Germinal center (tissue), 1 donor: Measurements from ENCODE around the gene KRT76.

ENCODE experiments used
- DNase-seq: peaks from one replicate; pipeline ENCODE4 v3.0.0; 2012; ENCODE audit warnings: mixed read lengths, low spot score

Gene KRT76

DNA sequence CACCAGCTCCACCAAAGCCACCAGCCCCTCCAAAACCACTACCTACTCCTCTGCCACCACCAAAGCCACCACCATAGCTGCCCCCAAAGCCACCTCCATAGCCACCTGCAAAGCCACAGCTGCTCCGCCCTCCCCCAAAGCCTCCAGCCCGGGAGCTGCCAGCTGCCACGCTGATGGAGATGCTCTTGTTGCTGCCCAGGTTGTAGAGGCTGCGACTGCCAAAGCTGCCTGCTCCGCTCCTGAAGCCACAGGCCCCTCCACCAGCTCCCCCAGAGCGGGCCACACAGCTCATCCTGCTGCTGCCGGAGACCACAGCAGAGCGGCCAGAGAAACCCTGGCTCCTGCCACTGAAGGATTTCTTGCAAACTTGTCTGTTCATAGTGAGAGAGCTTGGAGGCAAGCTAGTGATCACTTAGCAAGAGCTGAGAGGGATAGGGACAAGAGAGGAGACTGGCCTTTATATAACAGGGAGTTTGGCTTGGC lies at the start of gene KRT76:
KRT76 (minus strand) TSS at position 433 of the 483 bp plus-strand sequence; CDS start at position 379, 54 bp downstream.
- DNase-seq: no peak

DNA sequence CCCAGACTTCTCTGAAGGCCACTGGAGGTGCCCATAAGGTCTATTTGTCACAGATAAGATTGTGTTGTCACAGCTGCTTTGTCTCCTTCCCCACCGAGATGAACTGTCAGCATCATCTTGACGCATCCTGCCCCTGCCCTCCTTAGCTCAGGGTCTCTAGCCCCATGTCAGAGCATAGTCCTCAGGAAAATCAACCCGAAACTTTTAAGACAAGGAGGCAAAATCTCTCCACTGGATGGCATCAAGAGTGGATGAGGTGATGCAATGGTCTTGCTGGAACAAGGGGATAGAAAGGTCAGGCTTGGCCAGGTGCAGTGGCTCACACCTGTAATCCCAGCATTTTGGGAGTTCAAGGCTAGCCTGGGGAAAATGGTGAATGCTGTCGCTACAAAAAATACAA lies 48.8 kb upstream of the KRT76 start:
- DNase-seq: no peak

DNA sequence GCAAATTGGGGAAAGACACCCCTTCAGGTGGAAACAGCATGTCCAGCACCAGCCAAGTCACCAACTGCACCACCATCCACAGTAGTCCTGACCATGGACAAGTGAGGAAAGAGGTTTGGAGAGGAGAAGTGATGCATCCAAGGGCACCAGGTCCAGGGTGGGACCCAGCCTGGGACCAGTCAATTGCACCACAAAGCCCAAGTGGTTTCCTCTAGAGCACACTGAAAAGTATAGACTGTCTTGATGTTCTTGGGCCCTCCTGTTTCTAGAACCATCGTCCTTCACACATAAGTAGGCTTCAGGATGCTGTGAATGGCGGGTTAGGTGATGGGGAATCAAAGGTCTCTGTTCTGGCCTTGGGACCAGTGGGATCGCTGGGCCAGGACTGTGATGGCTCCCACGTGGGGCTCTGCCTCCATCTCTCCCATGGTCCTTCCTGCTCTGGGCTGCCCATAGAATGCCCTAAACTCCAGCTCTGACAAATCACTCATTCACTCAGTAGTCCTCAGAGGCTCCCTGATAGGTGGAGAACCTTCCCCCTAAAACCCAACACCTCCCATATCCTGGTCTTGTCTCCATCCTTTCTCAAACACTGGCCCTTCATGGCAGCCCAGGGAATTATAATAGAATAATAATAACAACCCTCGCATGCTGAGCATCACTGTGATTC lies 47.7 kb upstream of the KRT76 start:
- no peak for DNase-seq

DNA sequence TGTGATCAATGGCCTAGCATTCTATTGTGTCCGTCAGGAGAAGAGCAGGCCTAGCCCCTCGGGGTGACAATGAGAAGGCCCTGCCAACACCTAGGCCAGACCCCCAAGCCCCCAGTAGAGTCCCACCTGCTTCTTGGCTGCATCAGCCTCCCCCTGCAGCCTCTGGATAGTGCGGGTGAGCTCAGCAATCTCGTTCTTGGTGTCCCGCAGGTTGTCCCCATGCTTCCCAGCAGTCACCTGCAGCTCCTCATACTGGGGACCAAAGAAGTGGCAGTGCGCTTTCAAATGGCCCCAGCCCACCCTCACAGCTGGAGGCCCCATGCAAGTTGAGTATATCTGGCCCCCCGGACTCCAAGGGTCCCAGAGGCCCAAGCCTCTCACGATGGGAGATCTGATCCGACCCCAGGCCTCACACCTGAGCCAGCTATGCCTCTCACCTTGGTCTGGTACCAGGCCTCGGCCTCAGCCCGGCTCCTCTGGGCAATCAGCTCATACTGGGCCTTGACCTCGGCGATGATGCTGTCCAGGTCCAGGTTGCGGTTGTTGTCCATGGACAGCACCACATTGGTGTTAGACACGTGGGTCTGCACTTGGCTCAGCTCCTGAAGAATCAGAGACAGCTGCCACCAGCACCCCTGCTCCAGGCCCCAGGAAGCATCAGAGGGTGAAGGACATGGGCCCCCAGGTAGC lies 46.8 kb upstream of the KRT76 start:
- no peak for DNase-seq

DNA sequence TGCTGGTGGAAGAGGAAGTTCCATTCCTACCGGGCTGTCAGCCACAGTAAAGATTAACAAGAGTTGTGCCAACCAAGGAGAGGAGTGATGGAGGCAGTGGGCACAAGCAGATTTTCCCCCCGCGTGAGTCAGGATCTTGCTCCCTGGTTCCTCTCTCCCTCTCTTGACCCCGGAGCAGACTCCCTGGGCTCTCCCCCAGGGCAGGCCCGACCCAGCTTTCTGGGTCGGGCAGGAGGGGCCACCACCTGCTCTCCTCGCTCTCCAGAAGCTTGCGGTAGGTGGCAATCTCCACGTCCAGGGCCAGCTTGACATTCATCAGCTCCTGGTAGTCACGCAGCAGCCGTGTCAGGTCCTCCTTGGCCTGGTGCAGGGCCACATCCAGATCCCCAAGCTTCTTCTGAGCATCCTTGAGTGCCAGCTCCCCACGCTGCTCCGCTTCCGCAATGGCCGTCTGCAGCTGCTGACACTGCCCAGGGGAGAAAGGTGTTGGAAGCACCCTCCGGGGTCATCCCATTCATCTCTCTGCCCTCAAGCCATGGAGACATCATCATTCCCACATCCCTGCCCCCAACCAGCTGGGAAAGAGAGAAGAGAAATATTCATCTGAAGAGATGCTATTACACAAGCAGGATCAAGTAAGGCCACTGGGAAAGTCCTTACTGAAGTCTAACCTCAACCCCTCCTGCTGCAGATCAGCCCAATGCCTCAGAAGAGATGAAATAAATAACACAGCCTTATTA lies 45.8 kb upstream of the KRT76 start:
- DNase-seq: no peak

DNA sequence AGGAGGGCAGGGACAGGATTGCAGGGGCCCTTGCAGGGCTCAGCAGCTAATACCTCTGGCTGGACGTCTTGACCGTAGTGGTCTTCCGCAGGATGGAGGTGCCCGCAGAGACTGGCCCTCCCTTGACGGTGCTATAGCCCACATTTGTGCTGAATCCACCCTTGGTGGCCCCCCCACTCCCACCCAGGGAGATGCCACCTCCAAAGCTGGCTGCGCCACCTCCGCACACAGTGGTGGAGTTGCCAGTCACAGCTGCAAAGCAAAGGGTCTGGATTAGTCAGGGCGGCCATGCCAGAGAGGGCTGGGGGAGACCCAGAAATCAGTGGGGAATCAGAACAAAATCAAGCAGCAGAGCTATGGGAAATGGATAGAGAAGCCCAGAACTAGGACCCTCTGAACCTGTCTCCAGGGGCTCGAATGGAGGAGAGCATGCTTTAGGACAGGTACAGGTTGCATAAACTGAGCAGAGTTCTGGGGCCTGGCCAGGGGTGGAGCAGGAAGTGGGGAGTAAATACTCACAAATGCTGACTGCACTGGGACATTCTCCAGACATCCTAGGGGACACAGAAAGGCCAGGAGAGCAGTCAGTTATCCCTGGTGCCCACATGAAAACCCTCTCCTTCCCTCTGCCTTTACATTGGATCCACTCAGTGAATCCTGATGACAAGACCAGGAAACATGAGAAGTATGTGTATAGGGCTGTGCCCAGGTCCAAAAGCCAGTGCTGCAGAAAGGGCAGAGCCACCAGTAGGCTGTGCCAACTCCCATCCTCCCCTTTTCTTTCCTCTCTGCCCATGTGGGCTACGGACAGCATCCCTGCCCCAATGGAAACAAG lies 44.9 kb upstream of the KRT76 start:
- no peak for DNase-seq

DNA sequence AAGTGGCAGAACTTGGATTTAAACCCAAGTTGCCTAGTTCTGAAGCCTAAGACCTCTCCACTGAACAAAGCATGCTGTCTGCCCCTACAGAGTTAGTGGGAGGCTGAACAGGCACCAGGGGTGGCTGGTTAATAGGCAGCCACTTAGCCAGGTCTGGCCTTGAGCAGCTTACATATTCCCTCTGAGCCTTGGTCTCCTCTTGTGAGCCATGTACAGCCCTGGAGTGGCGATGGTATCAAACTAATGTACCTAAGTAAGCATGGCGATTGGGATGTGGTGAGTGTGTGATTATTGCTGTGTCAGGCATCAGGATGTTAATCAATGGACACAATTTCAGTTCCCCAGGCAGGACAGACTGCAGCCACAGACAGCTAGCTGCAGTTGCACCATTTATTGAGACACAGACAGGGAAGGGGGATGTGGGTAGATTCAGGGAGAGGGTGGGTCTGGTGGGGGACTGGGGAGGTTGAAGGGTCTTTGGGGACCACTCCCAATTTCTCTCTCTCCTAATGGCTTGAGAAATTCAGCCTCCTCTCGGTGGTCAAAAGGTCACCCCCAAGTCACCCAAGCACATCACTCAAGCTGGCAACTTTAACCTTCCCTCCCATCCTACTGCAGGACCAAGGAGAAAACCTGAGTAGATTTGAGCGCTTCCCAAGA lies 44.1 kb upstream of the KRT76 start:
- no peak for DNase-seq

DNA sequence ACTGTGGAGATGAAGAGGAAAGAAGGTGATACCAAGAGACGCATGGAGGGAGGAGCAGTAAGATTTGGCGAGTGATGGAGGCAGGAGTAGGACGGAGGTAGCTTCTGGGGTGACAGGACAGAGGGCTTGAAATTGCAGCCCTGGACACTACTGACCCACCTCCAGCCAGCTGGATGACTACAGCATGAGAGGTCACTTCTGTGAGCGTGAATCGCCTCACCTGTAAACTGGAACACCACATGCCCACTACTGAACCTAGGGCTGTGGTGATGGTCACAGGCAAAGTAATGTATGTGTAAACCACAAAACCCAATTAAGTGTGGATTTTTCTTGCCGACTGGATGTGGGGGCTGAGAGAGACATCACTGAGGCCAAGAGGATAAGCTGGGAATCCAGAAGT lies 43.4 kb upstream of the KRT76 start:
- no peak for DNase-seq

DNA sequence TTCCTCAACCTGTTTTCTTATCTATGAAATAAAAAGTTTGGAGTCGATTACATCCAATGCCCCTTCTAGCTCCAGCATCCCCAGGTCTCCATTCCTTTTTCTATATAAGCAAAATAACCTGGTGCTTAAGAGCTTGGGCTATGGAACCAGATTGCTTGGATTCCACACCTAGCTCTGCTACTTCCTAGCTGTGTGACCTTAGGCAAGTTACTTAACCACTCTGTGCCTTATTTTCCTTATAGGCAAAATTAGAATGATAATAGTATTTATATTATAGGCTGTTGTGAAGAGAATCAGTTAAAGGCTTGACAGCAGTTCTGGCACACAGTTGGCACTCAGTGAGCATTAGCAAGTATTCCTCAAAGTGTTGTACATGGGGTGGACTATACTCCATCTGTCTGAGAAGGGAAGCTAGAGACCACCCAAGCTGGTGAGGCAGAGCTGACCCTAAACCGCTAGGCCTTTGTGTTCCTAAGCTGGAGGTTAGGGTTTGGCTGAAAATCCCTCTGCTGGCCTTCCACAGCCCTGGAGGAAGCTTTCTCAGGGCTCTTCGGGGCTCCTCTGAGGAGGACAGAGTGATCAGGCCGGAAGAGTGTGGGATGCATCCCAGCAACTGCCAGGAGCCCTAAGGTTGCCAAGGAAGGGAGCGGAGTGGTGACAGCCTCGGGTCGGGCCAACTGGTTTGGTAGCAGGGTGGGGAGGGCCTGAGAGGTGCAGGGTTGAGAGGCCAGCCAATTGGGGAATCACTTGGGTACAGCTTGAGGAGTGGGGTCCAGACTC lies 42.8 kb upstream of the KRT76 start:
- no peak for DNase-seq

DNA sequence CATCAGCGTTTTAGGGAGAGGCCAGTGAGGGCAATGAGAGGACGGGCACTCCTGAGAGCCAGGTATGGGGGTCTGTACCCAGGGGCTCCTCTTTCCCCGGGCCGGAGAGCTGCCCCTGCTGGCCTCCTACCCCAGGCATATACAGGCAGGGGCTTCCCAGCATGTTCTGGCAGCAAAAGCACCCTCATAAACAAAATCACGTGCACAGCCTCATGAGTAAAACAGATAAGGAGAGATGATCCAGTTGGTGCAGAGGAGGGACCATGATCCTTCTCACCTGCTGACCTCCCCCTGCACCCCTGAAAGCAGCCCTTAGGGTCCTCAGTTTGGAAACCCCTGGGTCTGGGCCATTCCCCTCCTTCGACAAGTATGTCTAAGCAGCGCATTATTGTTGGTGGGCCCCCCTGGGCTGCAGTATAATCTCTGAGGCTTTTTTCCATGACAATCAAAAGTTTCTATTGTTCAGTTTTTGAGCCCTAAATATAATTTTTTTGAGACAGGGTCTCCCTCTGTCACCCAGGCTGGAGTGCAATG lies 41.8 kb upstream of the KRT76 start:
- DNase-seq: no peak

DNA sequence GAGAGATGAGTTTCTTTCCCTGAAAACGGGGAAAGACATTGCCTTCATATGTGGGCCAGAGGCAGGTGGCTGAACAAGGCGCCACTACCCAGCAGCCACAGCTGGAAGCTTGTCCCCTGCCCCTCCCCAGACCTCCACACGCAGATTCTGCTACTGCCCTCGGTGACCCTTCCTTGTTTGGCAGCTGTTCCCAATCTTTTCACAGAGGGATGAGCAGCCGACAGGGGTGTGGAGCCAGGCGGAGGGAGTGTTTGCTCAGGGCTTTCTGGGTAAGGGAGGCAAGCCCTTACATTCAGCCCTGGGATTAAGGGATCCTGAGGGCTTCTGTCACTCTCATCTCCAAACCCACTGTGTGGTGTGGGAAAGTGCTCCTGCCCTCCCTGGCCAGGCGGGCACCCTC lies 41.2 kb upstream of the KRT76 start:
- DNase-seq: no peak

DNA sequence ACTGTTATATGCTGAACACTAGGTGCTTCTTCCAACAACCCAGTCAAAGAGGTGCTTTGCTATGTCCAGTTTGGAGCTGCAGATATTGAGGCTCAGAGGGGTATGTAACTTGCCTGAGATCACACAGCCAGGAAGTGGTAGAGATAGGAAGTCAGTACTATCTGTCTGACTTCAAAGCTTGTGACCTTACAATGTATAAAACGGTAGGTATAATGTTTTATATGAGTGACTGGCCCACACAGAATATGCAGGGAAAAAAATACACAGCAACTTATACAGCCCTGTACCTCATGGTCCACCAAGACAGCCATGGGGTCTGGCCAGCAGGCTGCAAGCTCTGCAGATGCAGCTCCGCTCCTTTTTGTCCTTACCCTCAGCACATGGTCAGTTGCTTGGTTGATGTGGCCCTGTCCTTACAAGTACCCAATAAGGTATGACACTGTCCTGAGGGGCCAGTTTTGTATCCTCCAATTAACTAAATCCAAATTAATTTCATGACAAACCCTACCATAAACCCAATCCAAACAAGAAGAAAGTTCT lies 40.6 kb upstream of the KRT76 start:
- DNase-seq: no peak

DNA sequence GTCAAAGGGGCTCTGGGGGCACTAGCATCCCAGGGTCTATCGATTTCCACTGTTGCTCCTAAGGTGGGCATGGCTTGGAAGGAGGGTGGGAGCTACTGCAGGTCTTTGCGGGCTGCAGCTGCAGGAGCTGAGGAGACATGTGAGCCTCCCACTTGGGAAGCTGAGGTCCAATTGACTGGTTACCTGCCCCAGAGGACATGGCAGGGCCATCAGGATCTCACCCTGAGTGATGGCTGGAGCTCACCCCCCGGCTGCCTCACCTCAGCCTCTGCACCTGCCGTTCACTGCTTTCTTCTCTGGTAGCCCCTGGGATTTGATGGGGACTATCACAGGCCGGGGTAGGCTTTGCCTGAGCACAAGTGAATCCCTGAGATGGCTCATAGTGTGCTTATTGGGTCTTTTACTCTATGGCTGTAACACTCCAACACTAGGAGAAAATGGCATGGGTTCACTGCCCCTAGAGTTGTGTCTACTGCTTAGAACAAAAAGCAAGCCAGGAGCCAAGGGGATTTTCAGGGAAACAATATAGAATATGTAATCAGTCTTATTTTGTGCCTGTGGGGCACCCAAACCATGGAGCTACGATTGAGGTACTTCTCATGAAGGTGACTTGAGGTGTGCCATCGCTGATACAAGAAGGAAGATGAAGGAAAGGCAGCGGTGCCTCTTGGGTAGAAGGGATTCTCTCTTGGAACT lies 40.0 kb upstream of the KRT76 start:
- no peak for DNase-seq

DNA sequence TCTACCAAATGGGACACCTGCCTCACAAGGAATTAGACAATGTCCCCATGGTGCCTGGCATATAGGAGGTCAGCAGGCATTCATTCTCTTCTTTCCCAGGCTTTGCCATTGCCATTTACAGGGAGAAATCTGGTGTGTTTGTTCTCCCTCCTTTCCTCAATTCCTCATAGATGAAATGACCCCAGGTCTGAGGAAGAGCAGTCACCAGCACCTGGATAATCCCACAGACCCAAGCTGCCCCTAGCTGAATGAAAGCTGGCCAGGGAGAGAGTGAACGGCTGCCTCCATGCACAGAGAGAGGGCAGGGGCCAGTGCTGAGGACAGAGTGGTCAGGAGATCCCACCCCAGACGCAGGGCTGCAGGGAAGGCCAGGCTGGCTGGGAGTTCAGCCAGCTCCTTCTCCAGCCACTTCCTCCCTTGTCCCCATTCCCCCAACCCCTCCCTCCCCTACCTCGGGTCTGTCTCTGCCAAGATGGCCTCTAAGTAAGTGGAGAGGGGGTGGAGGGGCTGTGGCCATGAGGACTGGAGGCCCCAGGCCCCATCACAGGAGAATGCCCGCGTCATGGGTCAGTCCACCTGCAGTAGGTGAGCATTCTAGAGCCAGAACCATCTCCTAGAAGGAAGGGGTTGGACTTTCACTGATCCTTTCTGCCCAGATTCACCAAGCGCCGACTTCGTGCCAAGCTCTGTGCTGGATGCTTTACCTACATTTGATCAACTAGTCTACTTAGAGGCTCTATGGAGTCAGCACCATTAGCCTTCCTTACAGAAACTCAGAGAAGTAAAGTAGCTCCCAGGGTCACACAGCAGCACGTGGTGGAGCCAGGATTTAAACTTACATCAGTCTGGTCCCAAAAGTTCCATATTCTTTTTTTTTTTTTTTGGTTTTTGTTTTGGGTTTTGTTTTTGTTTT lies 38.8 kb upstream of the KRT76 start:
- DNase-seq: no peak

DNA sequence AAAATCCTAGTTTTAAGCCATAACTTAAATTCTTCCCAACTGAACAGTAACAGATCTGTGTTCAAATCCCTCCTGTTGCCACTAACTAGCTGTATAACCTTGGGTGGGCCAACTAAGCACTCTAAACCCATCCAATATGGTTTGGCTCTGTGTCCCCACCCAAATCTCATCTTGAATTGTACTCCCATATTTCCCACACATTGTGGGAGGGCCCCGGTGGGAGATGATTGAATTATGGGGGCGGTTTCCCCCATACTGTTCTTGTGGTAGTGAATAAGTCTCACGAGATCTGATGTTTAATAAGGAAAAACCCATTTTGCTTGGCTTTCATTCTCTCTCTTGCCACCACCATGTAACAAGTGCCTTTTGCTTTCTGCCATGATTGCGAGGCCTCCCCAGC lies 38.0 kb upstream of the KRT76 start:
- no peak for DNase-seq

DNA sequence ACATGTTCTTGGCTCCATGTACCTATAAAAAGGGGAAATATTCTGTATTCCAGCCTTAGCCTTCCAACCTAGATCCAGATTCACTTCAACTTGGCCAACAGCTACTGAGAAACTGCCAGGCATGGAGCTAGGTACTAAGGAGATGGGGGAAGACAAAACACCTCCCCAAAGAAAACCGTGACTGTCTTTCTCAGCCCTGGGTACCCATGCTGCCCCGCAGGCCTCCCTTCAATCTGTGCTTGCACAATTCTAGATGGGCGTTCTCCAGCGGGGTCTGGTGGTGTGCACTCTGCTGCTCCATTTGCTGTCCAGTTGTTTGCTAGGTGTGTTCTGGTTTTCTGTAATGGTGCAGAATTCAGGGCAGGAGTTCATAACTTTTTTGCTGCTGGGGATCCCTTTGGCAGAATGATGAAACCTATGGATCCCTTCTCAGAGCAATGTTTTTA lies 37.6 kb upstream of the KRT76 start:
- no peak for DNase-seq

DNA sequence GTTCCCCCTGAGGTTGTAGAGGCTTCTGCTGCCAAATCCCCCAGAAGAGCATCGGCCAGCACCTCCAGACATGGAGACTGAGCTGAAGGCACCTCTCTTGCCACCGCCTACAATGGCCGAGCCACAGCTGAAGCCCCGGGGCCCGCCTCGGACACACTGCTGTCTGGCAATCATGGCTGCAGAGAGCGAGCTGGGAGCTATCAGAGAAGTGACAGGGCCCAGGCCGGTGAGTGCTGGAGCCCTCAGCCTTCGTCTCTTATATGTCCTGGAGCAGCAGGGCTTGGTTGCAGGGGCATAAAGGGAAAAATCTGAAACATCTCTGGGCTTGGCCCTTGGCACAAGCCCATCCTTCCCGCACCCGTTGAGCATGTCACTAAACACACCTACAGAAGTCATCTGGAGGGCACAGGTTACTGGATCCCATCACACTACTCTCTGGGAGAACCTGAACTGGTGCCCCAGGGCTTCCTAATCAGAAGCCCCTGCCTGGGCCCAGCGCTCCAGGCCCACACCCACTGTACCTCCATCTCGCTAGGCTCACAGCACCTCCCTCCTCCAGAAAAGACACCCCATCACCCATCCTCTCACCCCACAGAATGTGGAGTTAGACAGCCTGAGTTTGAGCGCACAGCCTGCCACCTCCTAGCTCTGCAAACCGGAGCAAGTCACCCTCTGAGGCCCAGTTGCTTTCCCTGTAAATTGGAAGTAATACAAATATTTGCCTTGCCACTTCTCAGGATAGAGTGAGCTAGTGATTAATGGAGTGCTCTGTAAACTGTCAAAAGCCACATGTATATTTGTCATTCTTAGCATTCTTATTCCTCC lies 37.0 kb upstream of the KRT76 start, which contains the start of gene KRT4:
KRT4 (minus strand) TSS at position 232 of the 825 bp plus-strand sequence; CDS start at position 174, 58 bp downstream.
- no peak for DNase-seq
